Adipose tissue (tissue), 3 donors: ENCODE measurements around the gene MTG2. TPM values are rescaled to one million over a fixed set of nuclear protein-coding genes. Genes with fewer than 3 reads are reported as not detected.

Experiments
- H3K27ac ChIP-seq: one replicate; pipeline ENCODE4 v1.5.1; 2013; ENCODE audit warnings: low read depth, low read length
- WGBS, 3 donors: extraction: QIAGEN DNeasy Blood & Tissue Kit; methylation state at CpG; one replicate each; pipeline ENCODE4 v1.1.7; 2013; 5-methylcytosine and 5-hydroxymethylcytosine counted together
- polyA plus RNA-seq, 3 donors: library from polyadenylated mRNA; stranded (reverse); fragments of 200-250 nt; gene quantifications; one replicate each; pipeline ENCODE4 v1.2.3, GENCODE V29; 2013
- donor health status: healthy with polysubstance abuse.
- donor health status: Bipolar disorder and iron deficiency.
- donor health status: healthy.

The MTG2 gene
- polyA plus RNA-seq, 3 donors = 16.9 to 22.7 (median 17.0) TPM

DNA sequence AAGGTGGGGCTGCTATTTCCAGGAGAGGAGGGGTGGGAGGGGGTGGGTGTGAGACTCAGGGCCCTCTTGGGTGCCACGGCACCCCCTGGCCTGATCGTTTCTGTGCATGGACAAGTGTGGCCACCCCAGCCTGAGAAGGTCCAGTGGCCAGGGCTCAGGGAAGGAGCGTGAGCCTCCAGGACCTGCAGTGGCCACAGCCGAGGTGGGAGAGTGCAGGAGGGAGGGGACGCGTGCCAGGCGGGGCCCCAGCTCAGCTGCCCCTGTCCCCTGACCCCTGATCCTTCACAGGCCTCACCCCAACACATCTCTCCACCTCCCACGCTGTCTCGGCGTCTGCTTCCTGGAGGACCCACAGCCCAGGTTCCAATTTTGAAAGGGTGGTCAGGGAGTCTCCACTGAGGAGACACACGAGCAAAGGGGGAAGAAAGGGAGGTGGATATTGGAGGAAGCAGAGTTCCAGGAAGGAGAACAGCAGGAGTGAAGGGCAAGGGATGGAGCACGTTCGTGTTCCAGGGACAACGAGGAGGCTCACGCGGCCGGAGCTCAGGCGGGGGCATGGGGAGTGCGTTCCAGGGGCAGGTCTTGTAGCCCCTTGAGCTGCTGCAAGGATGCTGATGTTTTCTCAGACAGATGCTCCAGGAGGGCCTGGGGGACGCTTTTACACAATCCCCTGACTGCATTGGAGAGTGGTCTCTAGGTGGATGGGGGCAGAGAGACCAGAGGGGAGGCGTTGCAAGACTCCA lies 41.5 kb downstream of the MTG2 start:
- no peak overlapping the region for H3K27ac ChIP-seq

DNA sequence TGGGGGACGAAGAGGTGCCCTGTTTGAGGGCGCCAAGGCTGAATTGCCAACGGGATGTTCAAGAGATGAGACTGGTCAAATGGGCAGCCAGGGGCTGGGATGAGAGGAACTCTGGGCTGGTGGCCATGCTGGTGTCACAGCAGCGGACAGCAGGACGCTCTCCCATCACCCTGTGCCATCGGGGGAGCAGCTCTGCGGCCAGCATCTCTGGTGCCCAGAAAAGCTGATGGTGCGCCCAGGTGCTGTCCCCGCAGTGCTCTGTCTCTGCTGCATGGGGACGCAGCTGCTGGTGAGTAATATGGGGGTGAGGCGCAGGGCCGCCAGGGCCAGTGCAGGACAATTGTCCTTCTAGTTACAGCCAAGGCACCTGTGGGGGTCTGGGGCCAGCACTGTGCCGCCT lies 42.2 kb downstream of the MTG2 start:
- no peak overlapping the region for H3K27ac ChIP-seq
- WGBS, 3 donors = 86 to 90% (median 89%) methylated on average over 13 of the region's 13 CpGs

More for the DNA sequence above, 41.5 kb downstream of the MTG2 start:
- WGBS, 3 donors = 62 to 70% (median 64%) methylated on average over 18 to 21 of the region's 21 CpGs

DNA sequence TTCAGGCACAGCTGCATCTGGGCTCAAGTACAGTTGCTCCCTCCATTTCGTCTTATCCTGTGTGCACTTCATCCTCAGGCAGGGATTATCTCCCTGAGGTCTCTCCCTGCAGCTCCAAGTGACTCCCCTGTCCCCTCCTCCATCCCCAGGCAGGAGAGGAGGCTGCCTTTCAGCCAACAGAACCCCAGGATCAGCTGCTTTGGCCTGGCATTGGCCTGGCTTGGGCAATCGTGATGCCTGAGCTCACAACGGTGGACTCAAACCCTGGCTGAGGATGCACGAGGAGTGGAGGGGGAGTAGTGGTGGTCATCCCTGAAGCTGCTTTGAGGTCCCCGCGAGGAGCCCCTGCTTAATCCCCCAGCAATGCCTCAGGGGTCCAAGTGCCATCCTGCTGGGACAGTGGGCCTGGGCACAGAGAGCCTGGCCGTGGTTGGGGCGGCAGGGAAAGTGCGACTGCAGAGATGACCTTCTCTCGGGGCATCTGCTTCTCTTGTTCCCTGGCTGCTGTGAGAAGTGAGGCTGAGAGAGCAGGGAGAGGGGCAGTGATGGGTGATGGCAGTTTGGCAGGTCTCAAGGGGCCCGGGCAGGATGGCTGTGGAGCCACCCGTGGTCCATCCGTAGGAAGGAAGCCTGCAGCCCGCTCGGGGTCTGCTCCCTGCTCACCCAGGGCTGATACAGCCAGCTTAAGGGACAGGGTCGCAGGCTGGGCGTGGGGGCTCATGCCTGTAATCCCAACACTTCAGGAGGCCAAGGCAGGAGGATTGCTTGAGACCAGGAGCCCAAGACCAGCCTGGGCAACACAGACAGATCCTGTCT lies 43.2 kb downstream of the MTG2 start:
- 76 to 91% (median 80%) methylated on average over 17 of the region's 17 CpGs for WGBS, 3 donors
- H3K27ac ChIP-seq = no peak overlapping the region

DNA sequence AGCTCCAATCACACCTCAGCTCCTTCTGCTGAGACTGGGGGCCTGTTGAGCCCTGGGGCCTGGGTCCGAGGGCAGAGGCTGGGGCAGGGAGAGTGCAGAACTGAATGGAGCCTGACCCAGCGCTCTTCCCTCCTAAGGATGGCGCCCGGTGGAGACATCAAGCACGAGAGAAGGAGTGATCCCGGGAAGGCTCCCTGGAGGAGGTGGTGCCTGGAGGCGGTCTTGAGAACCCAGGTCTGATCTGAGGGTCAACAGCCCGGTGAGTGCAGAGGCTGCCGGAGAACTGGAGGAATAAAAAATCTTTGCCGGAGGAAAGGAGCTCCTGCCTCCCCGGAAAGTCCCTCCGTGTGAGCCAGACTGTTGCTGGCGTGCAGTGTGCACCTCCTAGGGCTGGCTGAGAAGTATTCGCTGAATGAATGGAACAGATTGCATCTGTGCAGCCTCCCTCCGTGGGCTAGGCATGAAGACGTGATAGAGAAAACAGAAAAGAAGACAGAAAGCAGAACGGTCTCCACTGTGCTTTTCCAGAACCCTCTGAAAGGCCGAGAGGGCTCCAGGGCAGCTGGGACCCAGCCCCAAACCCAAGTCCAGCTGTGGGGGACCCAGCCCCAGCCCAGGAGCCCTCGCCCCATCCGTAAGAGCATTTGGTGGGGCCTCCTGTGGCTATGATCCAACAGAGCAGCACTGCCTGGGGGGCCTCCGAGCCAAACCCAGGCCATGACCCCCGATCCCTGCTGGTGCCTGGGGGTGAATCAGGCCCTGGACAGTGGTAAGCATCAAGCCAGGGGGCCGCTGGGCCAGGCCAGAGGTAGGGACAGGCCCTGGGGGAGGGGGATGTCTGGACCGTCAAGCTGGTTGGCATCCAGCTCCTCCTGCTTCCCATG lies 44.1 kb downstream of the MTG2 start:
- 67 to 77% (median 68%) methylated on average over 24 of the region's 24 CpGs for WGBS, 3 donors

DNA sequence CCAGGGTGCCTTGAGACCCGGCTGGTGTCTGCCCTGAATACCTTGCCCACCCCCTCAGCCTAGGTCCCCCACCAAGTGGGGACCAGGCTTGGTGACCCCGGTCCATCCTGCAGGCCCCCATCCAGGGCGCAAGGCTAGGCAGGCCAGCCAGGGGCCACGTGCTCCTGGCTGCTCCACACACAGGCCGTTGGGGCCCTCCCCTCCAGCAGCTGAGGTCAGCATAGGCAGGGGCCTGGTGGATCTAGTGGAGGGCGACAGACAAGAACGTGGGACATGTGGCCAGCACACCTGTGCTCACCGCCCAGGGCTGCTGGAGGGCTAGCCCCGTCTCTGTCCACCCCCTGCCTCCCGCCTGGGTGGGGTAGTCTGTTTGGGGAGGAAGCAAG lies 44.8 kb downstream of the MTG2 start:
- WGBS, 3 donors = 21 to 63% (median 57%) methylated on average over 6 to 10 of the region's 10 CpGs
- H3K27ac ChIP-seq = no peak overlapping the region

More for the DNA sequence above, 44.1 kb downstream of the MTG2 start:
- H3K27ac ChIP-seq = no peak overlapping the region

DNA sequence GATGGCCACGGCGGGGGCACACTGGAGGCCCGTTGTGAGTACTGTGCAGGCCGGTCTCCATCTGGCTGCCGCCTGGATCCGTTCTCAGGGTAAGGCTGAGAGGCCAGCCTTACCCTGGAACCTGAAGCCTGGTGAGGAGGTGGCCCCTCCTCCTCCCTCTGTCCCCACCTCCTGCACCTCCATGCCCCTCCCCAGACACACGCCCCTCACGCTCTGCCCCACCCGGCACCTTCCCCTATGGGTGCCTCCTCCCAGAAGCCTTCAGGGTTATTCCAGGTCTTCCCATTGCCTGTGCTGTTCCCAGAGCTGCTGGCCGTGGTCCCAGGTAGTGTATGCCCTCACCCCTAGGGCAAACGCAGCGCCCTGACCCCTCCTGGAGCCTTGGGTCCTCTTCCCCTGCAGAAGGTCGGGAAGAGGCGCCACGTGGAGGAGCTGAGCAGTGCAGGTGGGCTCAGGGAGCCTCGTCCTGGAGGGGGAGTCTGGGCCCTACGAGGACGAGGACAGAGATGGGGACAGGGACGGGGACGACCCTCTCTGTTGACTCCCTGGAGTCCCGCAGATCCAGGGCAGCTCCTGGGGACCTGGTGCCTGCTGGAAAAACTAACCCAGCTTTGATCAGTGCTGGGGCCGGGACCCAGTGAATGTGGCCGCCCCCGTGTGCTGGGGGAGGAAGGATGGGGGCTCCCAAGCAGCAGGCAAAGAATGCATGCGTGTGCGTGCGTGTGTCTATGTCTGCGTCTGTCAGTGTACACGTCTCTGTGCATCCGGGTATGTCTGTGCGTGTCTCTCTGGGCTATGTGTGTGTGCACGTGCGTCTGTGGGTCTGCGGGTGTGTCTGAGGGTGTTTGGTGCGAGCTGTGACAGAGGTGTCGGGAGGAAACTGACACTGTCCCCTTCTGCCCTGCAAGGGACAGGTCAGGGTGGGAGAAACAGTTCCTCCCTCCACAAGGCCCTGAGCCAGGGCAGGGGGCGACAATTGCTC lies 45.4 kb downstream of the MTG2 start:
- 43 to 56% (median 43%) methylated on average over 33 to 37 of the region's 37 CpGs for WGBS, 3 donors
- H3K27ac ChIP-seq = no peak overlapping the region

DNA sequence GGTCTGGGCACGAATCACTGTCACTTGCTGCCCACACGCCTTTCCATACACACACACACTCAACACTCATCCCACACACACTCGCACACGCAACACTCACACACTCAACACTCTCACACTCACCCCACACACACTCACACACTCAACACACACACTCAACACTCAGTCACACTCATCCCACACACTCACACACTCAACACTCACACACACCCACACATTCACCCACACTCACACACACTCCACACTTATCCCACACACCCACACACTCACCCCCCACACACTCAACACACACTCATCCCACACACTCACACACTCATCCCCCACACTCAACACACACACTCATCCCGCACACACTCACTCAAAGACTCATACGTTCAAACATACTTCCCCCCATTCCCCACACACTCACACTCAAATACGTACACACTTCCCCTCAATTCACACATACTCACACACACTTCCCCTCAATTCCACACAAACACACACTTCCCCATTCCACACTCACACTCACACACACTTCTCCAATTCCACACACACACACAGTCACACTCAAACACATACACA lies 46.2 kb downstream of the MTG2 start:
- 75 to 87% (median 79%) methylated on average over 7 of the region's 7 CpGs for WGBS, 3 donors
- H3K27ac ChIP-seq = no peak overlapping the region

DNA sequence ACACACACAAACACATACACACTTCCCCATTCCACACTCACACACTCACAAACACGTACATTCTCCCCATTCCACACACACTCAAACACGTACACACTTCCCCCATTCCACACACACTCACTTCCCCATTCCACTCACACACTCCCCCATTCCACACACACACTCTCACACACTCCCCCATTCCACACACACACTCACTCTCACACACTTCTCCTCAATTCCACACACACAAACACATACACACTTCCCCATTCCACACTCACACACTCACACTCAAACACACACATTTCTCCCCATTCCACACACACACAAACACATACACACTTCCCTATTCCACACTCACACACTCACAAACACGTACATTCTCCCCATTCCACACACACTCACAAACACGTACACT lies 46.8 kb downstream of the MTG2 start:
- no peak overlapping the region for H3K27ac ChIP-seq
- whole genome bisulfite sequencing, 3 donors = 53 to 68% (median 65%) methylated on average over 4 of the region's 4 CpGs

DNA sequence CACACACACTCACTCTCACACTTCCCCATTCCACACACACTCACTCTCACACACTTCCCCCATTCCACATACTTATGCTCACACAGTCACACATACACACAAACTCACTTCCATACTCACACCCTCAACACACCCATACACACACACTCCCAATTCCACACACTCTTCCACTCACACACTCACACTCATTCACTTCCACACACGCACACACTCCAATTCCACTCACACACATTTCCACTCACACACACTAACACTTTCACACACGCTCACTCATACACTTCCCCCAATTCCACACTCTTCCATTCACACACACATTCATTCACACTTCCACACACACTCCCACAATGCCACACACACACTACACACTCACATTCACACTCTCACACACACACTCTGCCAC lies 47.4 kb downstream of the MTG2 start:
- WGBS, 3 donors = 95 to 97% (median 96%) methylated on average over 2 of the region's 2 CpGs
- no peak overlapping the region for H3K27ac ChIP-seq

DNA sequence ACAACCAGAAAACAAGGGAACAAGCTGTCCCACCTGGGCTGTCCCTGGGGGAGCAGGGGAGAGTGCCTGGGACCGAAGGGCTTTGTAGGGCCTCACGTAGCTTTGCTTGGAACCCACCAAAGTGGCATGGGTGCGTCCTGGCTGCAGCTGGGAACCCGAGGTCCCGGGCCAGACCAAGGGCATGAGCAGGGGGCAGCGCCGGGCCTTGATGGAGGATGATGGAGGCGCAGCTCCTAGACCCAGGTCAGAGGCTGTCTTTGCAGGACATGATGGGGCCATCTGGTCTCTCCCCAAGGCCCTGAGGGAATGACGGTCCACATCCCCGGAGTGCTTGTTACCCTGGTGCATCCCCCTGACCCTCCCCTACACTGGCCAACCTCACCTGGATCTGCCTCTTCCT lies 47.9 kb downstream of the MTG2 start:
- 89 to 92% (median 91%) methylated on average over 10 of the region's 10 CpGs for WGBS, 3 donors
- H3K27ac ChIP-seq = no peak overlapping the region

DNA sequence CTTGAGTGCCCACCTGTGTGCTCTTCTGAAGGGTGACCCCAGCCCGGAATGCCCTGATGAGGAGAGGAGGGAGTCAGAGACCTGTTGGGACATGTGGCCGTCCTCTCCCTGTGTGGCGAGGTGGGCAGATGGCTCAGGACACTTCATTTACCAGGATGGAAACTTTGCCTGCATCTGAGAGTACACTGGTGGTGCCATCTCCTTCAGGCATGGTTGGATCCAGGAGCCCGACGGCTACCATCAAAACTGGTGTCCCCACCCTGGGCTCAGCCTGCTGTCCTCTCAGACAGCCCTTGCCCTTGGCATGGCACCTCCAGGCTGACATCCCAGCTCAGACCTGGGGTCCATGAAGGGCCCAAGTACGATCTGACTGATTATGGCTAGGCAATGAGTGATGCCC lies 48.5 kb downstream of the MTG2 start:
- WGBS, 3 donors = 89 to 95% (median 95%) methylated on average over 6 of the region's 6 CpGs
- H3K27ac ChIP-seq = no peak overlapping the region

DNA sequence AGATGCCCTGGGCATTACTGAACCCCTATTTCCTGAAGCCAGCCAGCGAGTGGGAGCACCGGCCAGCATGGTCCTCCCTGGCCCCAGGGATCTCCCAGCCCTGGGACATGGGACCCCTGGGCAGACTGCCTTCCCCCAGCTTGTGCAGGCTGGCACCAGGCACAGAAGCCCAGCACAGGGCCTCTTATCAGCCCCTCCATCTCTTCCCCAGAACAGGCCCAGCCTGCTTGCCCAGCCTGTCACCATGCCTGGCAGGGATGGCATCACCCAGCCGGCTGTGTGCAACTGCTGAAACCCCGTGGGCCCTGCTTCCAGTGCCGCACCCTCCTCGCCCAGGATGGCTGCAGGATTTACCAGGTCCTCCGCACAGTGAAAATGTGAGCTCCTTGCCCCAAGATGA lies 49.4 kb downstream of the MTG2 start:
- no peak overlapping the region for H3K27ac ChIP-seq
- 77 to 89% (median 87%) methylated on average over 7 of the region's 7 CpGs for WGBS, 3 donors

DNA sequence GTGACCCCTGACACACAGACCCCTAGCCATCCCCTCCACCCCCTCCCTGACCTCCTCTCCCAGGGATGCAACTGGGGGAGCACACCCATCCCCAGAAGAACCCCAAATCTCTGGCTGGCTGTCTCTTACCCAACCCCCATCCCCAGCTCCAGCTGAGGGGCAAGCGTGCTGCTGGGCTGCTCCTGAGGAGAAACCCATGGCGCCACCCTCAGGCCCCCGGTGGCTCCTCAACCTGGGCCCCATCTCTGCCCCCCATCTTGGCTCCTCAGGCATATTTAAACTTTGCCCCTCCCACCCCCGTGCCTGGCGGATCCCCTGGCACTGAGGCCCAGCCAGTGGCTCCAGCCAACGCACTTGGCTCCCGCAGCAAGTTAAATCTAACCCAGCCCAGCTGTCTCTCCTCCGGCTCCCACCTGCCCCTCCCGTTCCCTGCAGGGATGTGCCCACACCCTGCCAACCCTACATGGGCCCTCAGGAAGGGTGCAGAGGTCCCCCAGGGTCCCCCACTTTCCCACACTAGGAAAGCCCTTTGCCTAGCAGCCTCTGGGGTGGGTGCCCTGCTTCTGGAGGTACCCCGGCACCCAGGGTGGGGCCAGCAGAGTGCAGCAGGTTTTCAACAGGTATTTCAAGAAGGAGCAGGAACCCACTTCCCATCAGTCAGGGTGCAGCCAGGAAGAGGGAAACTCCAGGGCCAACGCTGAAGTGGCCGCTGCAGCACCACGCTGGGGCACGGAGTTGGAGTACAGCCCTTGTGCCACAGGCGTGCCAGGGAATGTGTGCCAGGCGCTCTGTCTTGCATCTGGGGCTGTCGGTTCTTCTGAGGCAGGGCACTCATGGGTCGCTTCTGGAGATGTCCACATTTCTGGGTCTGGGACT lies 50.2 kb downstream of the MTG2 start:
- no peak overlapping the region for H3K27ac ChIP-seq
- 60 to 69% (median 68%) methylated on average over 18 of the region's 18 CpGs for WGBS, 3 donors

DNA sequence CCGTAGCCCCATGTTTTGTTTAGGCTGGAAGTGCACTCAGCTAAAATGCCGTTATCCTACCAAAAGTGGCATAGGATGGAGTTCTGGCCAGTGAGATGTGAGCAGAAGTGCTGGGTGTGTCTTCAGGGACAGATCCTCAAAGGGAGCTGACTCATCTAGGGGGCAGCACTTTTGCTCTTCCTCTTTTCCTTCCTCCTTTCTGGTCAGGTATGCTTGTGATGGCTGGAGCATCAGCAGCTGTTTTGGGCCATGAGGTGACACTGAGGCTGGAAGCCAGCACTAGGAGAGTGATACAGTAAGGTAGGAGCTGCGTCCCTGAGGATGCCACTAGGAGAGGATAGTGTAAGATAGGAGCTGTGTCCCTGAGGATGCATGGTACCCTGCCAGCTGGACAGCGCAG lies 50.9 kb downstream of the MTG2 start:
- WGBS, 3 donors = 92 to 95% (median 93%) methylated on average over 4 of the region's 4 CpGs
- H3K27ac ChIP-seq = no peak overlapping the region

DNA sequence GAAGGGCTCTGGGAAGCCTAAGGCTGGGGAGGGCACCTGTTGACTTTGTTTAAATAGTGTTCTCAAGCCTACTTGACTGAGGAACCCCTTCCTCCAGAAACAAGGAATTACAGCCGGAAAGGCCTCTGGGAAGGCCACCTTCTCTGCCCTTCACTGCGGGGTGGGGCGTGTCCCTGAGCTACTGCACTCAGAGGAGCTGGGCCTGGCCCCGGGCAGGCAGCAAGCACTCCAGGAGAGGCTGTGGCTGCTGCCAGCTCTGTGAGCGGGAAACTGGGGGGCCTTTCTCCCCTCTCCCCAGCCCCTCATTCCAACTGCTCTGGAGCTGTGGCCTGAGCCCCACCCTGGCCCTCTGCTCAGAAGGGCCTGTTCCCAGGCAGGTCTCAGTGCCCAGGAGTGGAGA lies 51.5 kb downstream of the MTG2 start:
- WGBS, 3 donors = 31 to 81% (median 79%) methylated on average over 5 of the region's 5 CpGs

DNA sequence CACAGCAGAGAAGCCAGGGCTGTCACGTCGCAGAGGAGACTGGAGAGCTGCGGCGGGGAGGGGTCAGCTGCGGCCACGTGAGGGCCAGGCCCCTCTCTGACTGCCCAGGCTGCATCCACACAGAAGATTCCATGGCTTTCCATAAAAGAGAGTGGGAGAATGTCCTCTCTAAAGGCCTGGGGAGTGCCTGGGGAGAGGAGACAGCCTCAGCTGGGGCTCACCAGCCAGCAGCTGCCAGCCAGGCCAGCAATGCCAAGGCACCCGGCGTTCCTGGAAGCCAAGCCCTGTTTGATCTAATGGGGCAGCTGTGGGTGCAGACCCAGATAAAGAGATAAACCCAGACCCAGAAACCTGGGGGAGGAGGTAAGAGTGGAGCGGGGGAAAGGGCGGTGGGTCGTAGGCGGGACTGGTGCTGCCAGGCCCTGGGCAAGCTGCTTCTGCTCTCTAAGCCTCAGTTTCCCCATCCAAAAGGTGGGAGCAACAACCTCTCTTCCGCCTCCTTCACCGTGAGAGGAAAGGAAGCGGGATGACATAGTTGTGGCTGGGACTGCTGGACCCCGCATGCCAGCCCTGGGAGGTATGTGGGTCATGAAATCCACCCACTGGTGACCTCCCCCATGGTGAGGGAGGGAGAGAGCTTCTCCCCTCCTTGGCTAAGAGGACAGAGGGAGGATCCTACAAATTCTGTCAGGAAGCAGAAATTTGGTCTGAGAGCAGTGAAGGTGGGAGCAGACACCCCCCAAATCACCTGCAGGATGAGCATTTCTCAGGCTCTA lies 52.4 kb downstream of the MTG2 start:
- 58 to 67% (median 67%) methylated on average over 16 of the region's 16 CpGs for WGBS, 3 donors
- no peak overlapping the region for H3K27ac ChIP-seq

More for the DNA sequence above, 51.5 kb downstream of the MTG2 start:
- H3K27ac ChIP-seq = no peak overlapping the region
